Liver (tissue), 3 donors: Measurements from ENCODE around the gene P2RY8.
A peak's percentile ranks its signal among the peaks of the same experiment; 100 is the strongest.

ENCODE experiments used
- CTCF ChIP-seq: fragments of 150-350 bp; IDR thresholded peaks from 2 replicates; pipeline ENCODE4 v1.5.1; 2017; ENCODE audit warnings: improper control_type of control experiment, low read depth, low read length; ENCODE audit not compliant: missing input control
- EGR1 ChIP-seq, 2 donors: IDR thresholded peaks; 2 replicates each; pipeline ENCODE4 v1.6.1; 2016 to 2018; ENCODE audit warnings: antibody characterized with exemption in 2 of 2, low read depth in 2 of 2
- FOXA1 ChIP-seq: IDR thresholded peaks from 2 replicates; pipeline ENCODE4 v1.6.1; 2016; ENCODE audit warnings: antibody characterized with exemption
- GABPA ChIP-seq, 2 donors: IDR thresholded peaks in 1 of 2; conservative IDR thresholded peaks in 1 of 2; 2 replicates each; pipeline ENCODE4 v1.6.1; 2016; ENCODE audit warnings: antibody characterized with exemption in 2 of 2, mild to moderate bottlenecking in 1 of 2, moderate library complexity in 1 of 2
- HNF4A ChIP-seq, 2 donors: conservative IDR thresholded peaks; 2 replicates each; pipeline ENCODE4 v1.6.1; 2016; ENCODE audit warnings: antibody characterized with exemption in 2 of 2, mild to moderate bottlenecking in 2 of 2
- JUND ChIP-seq, 2 donors: IDR thresholded peaks; 2 replicates each; pipeline ENCODE4 v1.6.1; 2016; ENCODE audit warnings: antibody characterized with exemption in 2 of 2
- MAX ChIP-seq: IDR thresholded peaks from 2 replicates; pipeline ENCODE4 v1.6.1; 2016; ENCODE audit warnings: antibody characterized with exemption
- RAD21 ChIP-seq, 2 donors: IDR thresholded peaks; 2 replicates each; pipeline ENCODE4 v1.6.1; 2016; ENCODE audit warnings: antibody characterized with exemption in 2 of 2, mild to moderate bottlenecking in 2 of 2
- SP1 ChIP-seq: IDR thresholded peaks from 2 replicates; pipeline ENCODE4 v1.6.1; 2018; ENCODE audit warnings: antibody characterized with exemption, mild to moderate bottlenecking
- TAF1 ChIP-seq: conservative IDR thresholded peaks from 2 replicates; pipeline ENCODE4 v1.6.1; 2016; ENCODE audit warnings: antibody characterized with exemption, mild to moderate bottlenecking
- YY1 ChIP-seq: IDR thresholded peaks from 2 replicates; pipeline ENCODE4 v1.6.1; 2016; ENCODE audit warnings: antibody characterized with exemption, mild to moderate bottlenecking
- TF ChIP-seq, protein P1 (sequence below): IDR thresholded peaks from 2 replicates; pipeline ENCODE4 v1.6.1; 2016; ENCODE audit warnings: antibody characterized with exemption, mild to moderate bottlenecking
- TF ChIP-seq, protein P2 (sequence below): IDR thresholded peaks from 2 replicates; pipeline ENCODE4 v1.6.1; 2016; ENCODE audit warnings: antibody characterized with exemption
- TF ChIP-seq, protein P3 (sequence below): IDR thresholded peaks from 2 replicates; pipeline ENCODE4 v1.6.1; 2016; ENCODE audit warnings: antibody characterized with exemption
- donor health status: healthy.
- donor health status: healthy.

- TF ChIP-seq CTCF (no peak), TAF1 (peak; percentile 70), MAX (no peak), GABPA (IDR thresholded peaks at IDR 0.05 in 1 of 2, conservative IDR thresholded peaks at IDR 0.05 in 1 of 2) (no peak), SP1 (peak; percentile 91), FOXA1 (peak; percentile 30), YY1 (no peak), JUND (IDR thresholded peaks at IDR 0.05) (no peak), RAD21 (IDR thresholded peaks at IDR 0.05) (no peak), HNF4A (conservative IDR thresholded peaks at IDR 0.05) (no peak), EGR1 (IDR thresholded peaks at IDR 0.05; ENCODE audit: low read depth in 2 of 2) (peak in 1 of 2 donors; percentile 9)
- TF ChIP-seq, protein P1, sequence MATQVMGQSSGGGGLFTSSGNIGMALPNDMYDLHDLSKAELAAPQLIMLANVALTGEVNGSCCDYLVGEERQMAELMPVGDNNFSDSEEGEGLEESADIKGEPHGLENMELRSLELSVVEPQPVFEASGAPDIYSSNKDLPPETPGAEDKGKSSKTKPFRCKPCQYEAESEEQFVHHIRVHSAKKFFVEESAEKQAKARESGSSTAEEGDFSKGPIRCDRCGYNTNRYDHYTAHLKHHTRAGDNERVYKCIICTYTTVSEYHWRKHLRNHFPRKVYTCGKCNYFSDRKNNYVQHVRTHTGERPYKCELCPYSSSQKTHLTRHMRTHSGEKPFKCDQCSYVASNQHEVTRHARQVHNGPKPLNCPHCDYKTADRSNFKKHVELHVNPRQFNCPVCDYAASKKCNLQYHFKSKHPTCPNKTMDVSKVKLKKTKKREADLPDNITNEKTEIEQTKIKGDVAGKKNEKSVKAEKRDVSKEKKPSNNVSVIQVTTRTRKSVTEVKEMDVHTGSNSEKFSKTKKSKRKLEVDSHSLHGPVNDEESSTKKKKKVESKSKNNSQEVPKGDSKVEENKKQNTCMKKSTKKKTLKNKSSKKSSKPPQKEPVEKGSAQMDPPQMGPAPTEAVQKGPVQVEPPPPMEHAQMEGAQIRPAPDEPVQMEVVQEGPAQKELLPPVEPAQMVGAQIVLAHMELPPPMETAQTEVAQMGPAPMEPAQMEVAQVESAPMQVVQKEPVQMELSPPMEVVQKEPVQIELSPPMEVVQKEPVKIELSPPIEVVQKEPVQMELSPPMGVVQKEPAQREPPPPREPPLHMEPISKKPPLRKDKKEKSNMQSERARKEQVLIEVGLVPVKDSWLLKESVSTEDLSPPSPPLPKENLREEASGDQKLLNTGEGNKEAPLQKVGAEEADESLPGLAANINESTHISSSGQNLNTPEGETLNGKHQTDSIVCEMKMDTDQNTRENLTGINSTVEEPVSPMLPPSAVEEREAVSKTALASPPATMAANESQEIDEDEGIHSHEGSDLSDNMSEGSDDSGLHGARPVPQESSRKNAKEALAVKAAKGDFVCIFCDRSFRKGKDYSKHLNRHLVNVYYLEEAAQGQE = peak; percentile 46
- TF ChIP-seq, protein P2, sequence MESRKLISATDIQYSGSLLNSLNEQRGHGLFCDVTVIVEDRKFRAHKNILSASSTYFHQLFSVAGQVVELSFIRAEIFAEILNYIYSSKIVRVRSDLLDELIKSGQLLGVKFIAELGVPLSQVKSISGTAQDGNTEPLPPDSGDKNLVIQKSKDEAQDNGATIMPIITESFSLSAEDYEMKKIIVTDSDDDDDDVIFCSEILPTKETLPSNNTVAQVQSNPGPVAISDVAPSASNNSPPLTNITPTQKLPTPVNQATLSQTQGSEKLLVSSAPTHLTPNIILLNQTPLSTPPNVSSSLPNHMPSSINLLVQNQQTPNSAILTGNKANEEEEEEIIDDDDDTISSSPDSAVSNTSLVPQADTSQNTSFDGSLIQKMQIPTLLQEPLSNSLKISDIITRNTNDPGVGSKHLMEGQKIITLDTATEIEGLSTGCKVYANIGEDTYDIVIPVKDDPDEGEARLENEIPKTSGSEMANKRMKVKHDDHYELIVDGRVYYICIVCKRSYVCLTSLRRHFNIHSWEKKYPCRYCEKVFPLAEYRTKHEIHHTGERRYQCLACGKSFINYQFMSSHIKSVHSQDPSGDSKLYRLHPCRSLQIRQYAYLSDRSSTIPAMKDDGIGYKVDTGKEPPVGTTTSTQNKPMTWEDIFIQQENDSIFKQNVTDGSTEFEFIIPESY = no peak
- TF ChIP-seq, protein P3, sequence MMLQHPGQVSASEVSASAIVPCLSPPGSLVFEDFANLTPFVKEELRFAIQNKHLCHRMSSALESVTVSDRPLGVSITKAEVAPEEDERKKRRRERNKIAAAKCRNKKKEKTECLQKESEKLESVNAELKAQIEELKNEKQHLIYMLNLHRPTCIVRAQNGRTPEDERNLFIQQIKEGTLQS = no peak
These were observed 84.2 kb downstream of the P2RY8 start, which contains the start of gene ASMTL for GRCh38 chrX:1452516-1453394.
